ENCODE data around the gene ZNF568. TPM values are rescaled to one million over a fixed set of nuclear protein-coding genes. Genes with fewer than 3 reads are reported as not detected.

The ZNF568 gene
- total RNA-seq, 1 donor from 2014 or later, result 5.9 TPM

- no peaks in the 10 kb centered on the region for H4K20me1 ChIP-seq (ENCODE audit: insufficient read depth, low read length)
- peaks cover 16% of the 10 kb centered on the region for H3K9me3 ChIP-seq (ENCODE audit: insufficient read depth, low read depth, low read length)
- no peak overlapping the region for H3K4me3 ChIP-seq (ENCODE audit: insufficient read depth, low read depth, low read length)
- no peaks in the 10 kb centered on the region for H3K27me3 Mint-ChIP-seq (ENCODE audit: low read depth, unreplicated experiment)
- no peak overlapping the region for H3K9ac ChIP-seq (ENCODE audit: low read length)
- no peaks in the 10 kb centered on the region for H3K36me3 ChIP-seq (ENCODE audit: insufficient read depth, low read length)
- FAIRE-seq (no peak), DNase-seq (ENCODE audit: low read depth) (no peak)
- H3K4me1 Mint-ChIP-seq (ENCODE audit: low read depth, unreplicated experiment), result no peaks in the 10 kb centered on the region
- H3K9me3 Mint-ChIP-seq (ENCODE audit: unreplicated experiment), result peaks cover 37% of the 10 kb centered on the region
- no peaks in the 10 kb centered on the region for H3K4me1 ChIP-seq (ENCODE audit: insufficient read depth, low read length)
- H2AFZ ChIP-seq (ENCODE audit: low read depth, low read length), result no peak overlapping the region
- H3K27ac ChIP-seq (ENCODE audit: low read depth, low read length), result no peak overlapping the region
- H3K4me3 Mint-ChIP-seq (ENCODE audit: unreplicated experiment), result no peak overlapping the region
- H3K79me2 ChIP-seq (ENCODE audit: insufficient read depth, low read length), result no peaks in the 10 kb centered on the region
- peaks cover 25% of the 10 kb centered on the region for H3K36me3 Mint-ChIP-seq (ENCODE audit: low read depth, unreplicated experiment)
- no peak overlapping the region for H3K4me2 ChIP-seq (ENCODE audit: low read length)
- H3K27me3 ChIP-seq (ENCODE audit: insufficient read depth, low read length), result no peaks in the 10 kb centered on the region
- no peak overlapping the region for H3K27ac Mint-ChIP-seq (ENCODE audit: unreplicated experiment)
- TF ChIP-seq EZH2 (IDR thresholded peaks at IDR 0.05; ENCODE audit: insufficient read depth, low read length), result no peak
- TF ChIP-seq CTCF (IDR thresholded peaks at IDR 0.05; ENCODE audit: insufficient read depth, low read depth, low read length), result no peak
Observed at GRCh38 chr19:36997843-36998235, 81.7 kb downstream of the ZNF568 start.

- Histone ChIP-seq H3K27ac (ENCODE audit: low read depth, low read length) (no peak overlapping the region), H3K4me2 (ENCODE audit: low read length) (no peak overlapping the region), H4K20me1 (ENCODE audit: insufficient read depth, low read length) (no peaks in the 10 kb centered on the region), H3K27me3 (ENCODE audit: insufficient read depth, low read length) (no peaks in the 10 kb centered on the region), H3K4me3 (ENCODE audit: insufficient read depth, low read depth, low read length) (no peak overlapping the region), H2AFZ (ENCODE audit: low read depth, low read length) (no peak overlapping the region), H3K36me3 (ENCODE audit: insufficient read depth, low read length) (no peaks in the 10 kb centered on the region), H3K9me3 (ENCODE audit: insufficient read depth, low read depth, low read length) (peaks cover 14% of the 10 kb centered on the region), H3K9ac (ENCODE audit: low read length) (no peak overlapping the region), H3K4me1 (ENCODE audit: insufficient read depth, low read length) (no peaks in the 10 kb centered on the region), H3K79me2 (ENCODE audit: insufficient read depth, low read length) (no peaks in the 10 kb centered on the region)
- TF ChIP-seq EZH2 (IDR thresholded peaks at IDR 0.05; ENCODE audit: insufficient read depth, low read length) (no peak), CTCF (IDR thresholded peaks at IDR 0.05; ENCODE audit: insufficient read depth, low read depth, low read length) (no peak)
- Mint-ChIP-seq H3K27me3 (ENCODE audit: low read depth, unreplicated experiment) (no peaks in the 10 kb centered on the region), H3K27ac (ENCODE audit: unreplicated experiment) (no peak overlapping the region), H3K4me1 (ENCODE audit: low read depth, unreplicated experiment) (no peaks in the 10 kb centered on the region), H3K36me3 (ENCODE audit: low read depth, unreplicated experiment) (peaks cover 19% of the 10 kb centered on the region), H3K9me3 (ENCODE audit: unreplicated experiment) (peaks cover 34% of the 10 kb centered on the region), H3K4me3 (ENCODE audit: unreplicated experiment) (no peak overlapping the region)
- FAIRE-seq (no peak), DNase-seq (ENCODE audit: low read depth) (no peak)
Observed at GRCh38 chr19:36999313-36999712, 83.2 kb downstream of the ZNF568 start.

- H2AFZ ChIP-seq (ENCODE audit: low read depth, low read length), result peak overlapping the region; percentile 60
Observed at GRCh38 chr19:37007587-37008220, 91.6 kb downstream of the ZNF568 start.

More at GRCh38 chr19:37007587-37008220, 91.6 kb downstream of the ZNF568 start:
- Mint-ChIP-seq H3K9me3 (ENCODE audit: unreplicated experiment) (peaks cover 28% of the 10 kb centered on the region), H3K4me3 (ENCODE audit: unreplicated experiment) (no peak overlapping the region), H3K27me3 (ENCODE audit: low read depth, unreplicated experiment) (no peaks in the 10 kb centered on the region), H3K27ac (ENCODE audit: unreplicated experiment) (no peak overlapping the region), H3K4me1 (ENCODE audit: low read depth, unreplicated experiment) (no peaks in the 10 kb centered on the region), H3K36me3 (ENCODE audit: low read depth, unreplicated experiment) (peaks cover 2% of the 10 kb centered on the region)
- Histone ChIP-seq H3K36me3 (ENCODE audit: insufficient read depth, low read length) (no peaks in the 10 kb centered on the region), H3K4me1 (ENCODE audit: insufficient read depth, low read length) (no peaks in the 10 kb centered on the region), H3K27ac (ENCODE audit: low read depth, low read length) (no peak overlapping the region), H3K9ac (ENCODE audit: low read length) (no peak overlapping the region), H3K4me3 (ENCODE audit: insufficient read depth, low read depth, low read length) (peak overlapping the region; percentile 23), H3K79me2 (ENCODE audit: insufficient read depth, low read length) (no peaks in the 10 kb centered on the region), H4K20me1 (ENCODE audit: insufficient read depth, low read length) (no peaks in the 10 kb centered on the region), H3K27me3 (ENCODE audit: insufficient read depth, low read length) (no peaks in the 10 kb centered on the region), H3K4me2 (ENCODE audit: low read length) (peak overlapping the region; percentile 65), H3K9me3 (ENCODE audit: insufficient read depth, low read depth, low read length) (peaks cover 28% of the 10 kb centered on the region)
- TF ChIP-seq EZH2 (IDR thresholded peaks at IDR 0.05; ENCODE audit: insufficient read depth, low read length), result no peak
- TF ChIP-seq CTCF (IDR thresholded peaks at IDR 0.05; ENCODE audit: insufficient read depth, low read depth, low read length), result no peak
- no peak for FAIRE-seq
- DNase-seq (ENCODE audit: low read depth), result peak; percentile 37

Data from astrocyte (in vitro differentiated cells and primary cell).